Lung (tissue), 12 donors: ENCODE measurements around the gene HMCN2. TPM values are rescaled to one million over a fixed set of nuclear protein-coding genes. Genes with fewer than 3 reads are reported as not detected.

Experiments
- ATAC-seq: fragments of 200-7000 bp; cut with Tn5 transposase; one replicate; pipeline ENCODE4 v1.9.1; 2020; ENCODE audit warnings: moderate number of reproducible peaks; ENCODE audit not compliant: insufficient read depth, low FRiP score
- DNase-seq, 3 donors: peaks; one replicate each; pipeline ENCODE4 v3.0.0-alpha.2; 2013 to 2017
- H3K27ac ChIP-seq, 2 donors: one replicate each; pipeline ENCODE4 v1.5.1; 2013; ENCODE audit warnings: mild to moderate bottlenecking in 2 of 2, moderate library complexity in 2 of 2, control low read depth in 1 of 2, inconsistent platforms in 1 of 2, low read depth in 1 of 2, low read length in 1 of 2
- H3K27me3 ChIP-seq, 3 donors: one replicate each; pipeline ENCODE4 v1.5.1; 2013; ENCODE audit warnings: low read length in 2 of 3; ENCODE audit not compliant: control insufficient read depth in 3 of 3, insufficient read depth in 3 of 3
- H3K36me3 ChIP-seq, 4 donors: one replicate each; pipeline ENCODE4 v1.5.1; 2013; ENCODE audit warnings: low read length in 4 of 4, mild to moderate bottlenecking in 1 of 4, moderate library complexity in 1 of 4; ENCODE audit not compliant: control insufficient read depth in 4 of 4, insufficient read depth in 4 of 4
- H3K4me1 ChIP-seq, 5 donors: one replicate each; pipeline ENCODE4 v1.5.1; 2013; ENCODE audit warnings: low read length in 5 of 5, mild to moderate bottlenecking in 2 of 5, moderate library complexity in 1 of 5; ENCODE audit not compliant: control insufficient read depth in 5 of 5, insufficient read depth in 5 of 5
- H3K4me3 ChIP-seq: one replicate; pipeline ENCODE4 v1.5.1; 2013; ENCODE audit warnings: mild to moderate bottlenecking, control low read depth, moderate library complexity
- H3K9ac ChIP-seq, 2 donors: one replicate each; pipeline ENCODE4 v1.5.1; 2013; ENCODE audit warnings: low read length in 2 of 2, control low read depth in 1 of 2; ENCODE audit not compliant: insufficient read depth in 1 of 2
- H3K9me3 ChIP-seq, 4 donors: one replicate each; pipeline ENCODE4 v1.5.1; 2013; ENCODE audit warnings: low read length in 3 of 4, mild to moderate bottlenecking in 1 of 4, moderate library complexity in 1 of 4; ENCODE audit not compliant: control insufficient read depth in 4 of 4, insufficient read depth in 3 of 4
- WGBS, 2 donors: extraction: QIAGEN DNeasy Blood & Tissue Kit; methylation state at CpG; one replicate each; pipeline ENCODE4 v1.1.7; 2013; 5-methylcytosine and 5-hydroxymethylcytosine counted together
- polyA plus RNA-seq, 2 donors: library from polyadenylated mRNA; stranded (reverse); fragments of 200-250 nt; gene quantifications; one replicate each; pipeline ENCODE4 v1.2.1, GENCODE V29; 2013
- total RNA-seq, 2 donors: library from RNA; depleted of rRNA in 1 of 2; stranded (reverse); fragments of >200 nt in 1 of 2; gene quantifications; one replicate each; pipeline ENCODE4 v1.2.1, GENCODE V29; 2014 to 2021
- TF ChIP-seq, protein P1 (sequence below): IDR thresholded peaks from 2 replicates; pipeline ENCODE4 v1.5.1; 2012; ENCODE audit warnings: mild to moderate bottlenecking; ENCODE audit errors: control extremely low read depth, extremely low read depth
- donor health status: control.
- donor health status: control.
- donor health status: Bipolar disorder and iron deficiency.
- donor health status: healthy.
- donor health status: DM: yes; HTN: yes; CAD: no.

Gene HMCN2
- total and polyA plus RNA-seq, 4 donors, result 2.1 to 5.2 (median 3.7) TPM

DNA sequence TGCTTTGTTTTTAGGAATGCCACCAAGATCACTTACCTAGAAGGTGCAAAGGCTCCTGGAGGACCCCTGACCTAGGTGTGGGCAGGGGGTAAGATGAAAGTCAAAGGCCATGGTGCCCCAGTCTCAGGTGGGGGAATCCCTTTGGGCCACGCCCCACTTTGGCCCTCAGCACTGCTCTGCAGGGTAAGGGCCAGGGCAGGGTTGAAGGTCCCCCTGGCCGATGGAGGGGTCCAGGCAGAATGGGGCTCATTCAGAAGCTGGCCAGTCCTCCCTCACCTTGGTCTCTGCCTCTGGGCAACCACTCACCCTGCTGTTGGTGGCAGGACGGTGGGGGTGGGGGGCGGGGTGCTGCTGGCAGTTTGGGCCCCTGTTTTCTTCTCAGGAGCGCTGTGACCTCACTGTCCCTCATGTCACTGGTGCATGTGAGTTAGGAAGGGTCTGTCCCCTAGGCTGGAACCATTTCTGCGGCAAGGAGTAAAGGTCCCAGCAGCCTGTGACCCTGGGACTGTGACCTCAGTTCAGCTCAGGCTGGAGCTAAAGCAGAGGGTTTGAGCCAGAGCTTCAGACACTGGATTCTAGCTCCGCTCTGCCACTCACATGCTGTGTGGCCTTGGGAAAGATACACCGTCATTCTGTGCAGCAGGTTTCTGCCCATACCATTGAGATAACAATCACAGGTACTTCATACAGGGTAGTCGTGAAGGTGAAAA lies 177.3 kb downstream of the HMCN2 start:
- TF ChIP-seq, protein P1, sequence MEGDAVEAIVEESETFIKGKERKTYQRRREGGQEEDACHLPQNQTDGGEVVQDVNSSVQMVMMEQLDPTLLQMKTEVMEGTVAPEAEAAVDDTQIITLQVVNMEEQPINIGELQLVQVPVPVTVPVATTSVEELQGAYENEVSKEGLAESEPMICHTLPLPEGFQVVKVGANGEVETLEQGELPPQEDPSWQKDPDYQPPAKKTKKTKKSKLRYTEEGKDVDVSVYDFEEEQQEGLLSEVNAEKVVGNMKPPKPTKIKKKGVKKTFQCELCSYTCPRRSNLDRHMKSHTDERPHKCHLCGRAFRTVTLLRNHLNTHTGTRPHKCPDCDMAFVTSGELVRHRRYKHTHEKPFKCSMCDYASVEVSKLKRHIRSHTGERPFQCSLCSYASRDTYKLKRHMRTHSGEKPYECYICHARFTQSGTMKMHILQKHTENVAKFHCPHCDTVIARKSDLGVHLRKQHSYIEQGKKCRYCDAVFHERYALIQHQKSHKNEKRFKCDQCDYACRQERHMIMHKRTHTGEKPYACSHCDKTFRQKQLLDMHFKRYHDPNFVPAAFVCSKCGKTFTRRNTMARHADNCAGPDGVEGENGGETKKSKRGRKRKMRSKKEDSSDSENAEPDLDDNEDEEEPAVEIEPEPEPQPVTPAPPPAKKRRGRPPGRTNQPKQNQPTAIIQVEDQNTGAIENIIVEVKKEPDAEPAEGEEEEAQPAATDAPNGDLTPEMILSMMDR, result no peak
- no peak for ATAC-seq
- WGBS, 2 donors, result 92 to 93% methylated on average over 9 of the region's 9 CpGs
- H3K4me1 ChIP-seq, result peaks cover 3 to 29% (median 13%) of the 10 kb centered on the region in 5 donors
- no peaks in the 10 kb centered on the region for H3K36me3 ChIP-seq
- no peak for DNase-seq
- no peak overlapping the region for H3K9ac ChIP-seq
- no peaks in the 10 kb centered on the region for H3K27me3 ChIP-seq
- no peak overlapping the region for H3K4me3 ChIP-seq
- no peak overlapping the region for H3K27ac ChIP-seq
- H3K9me3 ChIP-seq, result peaks cover 0 to 4% (median 2%) of the 10 kb centered on the region in 4 donors

DNA sequence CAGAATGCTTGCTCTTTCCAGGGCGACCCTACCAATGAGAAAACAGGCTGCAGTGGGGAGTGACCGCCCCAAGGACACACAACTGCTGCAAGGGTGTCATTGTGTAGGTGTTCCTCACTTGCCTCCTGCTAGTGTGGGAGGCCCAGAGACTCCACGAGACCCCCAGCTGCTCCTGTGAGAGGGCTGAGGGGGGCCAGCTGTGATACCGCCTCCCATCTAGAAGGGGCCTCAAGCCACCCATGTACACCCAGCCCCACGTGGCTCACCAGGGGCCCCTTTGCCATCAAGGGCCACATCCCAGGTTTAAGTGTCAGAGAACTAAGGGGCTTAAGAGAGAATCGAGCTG lies 177.9 kb downstream of the HMCN2 start:
- H3K36me3 ChIP-seq, result no peaks in the 10 kb centered on the region
- ATAC-seq, result no peak
- WGBS, 2 donors, result 81 to 94% methylated on average over 6 of the region's 6 CpGs

DNA sequence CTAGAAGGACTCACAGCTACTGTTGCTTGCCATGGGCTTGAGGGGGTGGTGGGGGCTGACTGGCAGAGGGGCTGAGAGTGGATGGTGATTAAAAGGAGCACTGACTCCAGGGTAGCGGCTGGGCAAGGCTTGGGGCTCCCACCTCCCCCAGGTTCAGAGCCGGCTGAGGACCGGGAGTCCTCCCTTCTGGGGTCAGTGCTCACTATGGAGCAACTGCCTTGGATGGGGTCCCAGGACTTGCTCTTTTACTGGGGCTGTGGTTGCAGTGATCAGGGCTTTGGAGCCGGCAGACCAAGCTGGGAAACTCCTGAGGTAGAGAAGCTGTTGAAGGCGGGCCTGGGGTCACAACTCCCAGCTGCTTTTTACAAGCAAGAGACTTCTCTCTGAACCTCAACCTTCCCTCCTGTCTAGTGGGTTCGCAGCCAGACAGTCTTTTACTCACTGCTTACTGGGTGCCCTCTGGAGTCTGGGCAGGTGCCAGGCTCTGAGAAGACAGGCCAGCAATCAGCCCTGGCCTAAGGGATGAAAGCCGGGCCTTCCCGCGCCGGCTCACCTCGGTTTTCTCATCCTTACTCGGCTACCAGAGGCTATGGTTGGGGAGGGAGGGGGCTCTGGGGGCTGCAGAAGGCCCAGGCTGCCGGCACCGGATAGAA lies 178.4 kb downstream of the HMCN2 start:
- H3K9ac ChIP-seq, result no peak overlapping the region
- no peaks in the 10 kb centered on the region for H3K27me3 ChIP-seq
- no peak overlapping the region for H3K27ac ChIP-seq
- H3K4me3 ChIP-seq, result no peak overlapping the region
- H3K9me3 ChIP-seq, result peaks cover 0 to 4% (median 2%) of the 10 kb centered on the region in 4 donors
- no peaks in the 10 kb centered on the region for H3K36me3 ChIP-seq
- peaks cover 3 to 33% (median 13%) of the 10 kb centered on the region in 5 donors for H3K4me1 ChIP-seq
- WGBS, 2 donors, result 46 to 52% methylated on average over 14 of the region's 14 CpGs
- DNase-seq, result no peak
- ATAC-seq, result no peak
- TF ChIP-seq, protein P1, result no peak

More for the DNA sequence above, 177.9 kb downstream of the HMCN2 start:
- TF ChIP-seq, protein P1, result no peak
- Histone ChIP-seq H3K4me1 (peaks cover 3 to 33% (median 13%) of the 10 kb centered on the region in 5 donors), H3K4me3 (no peak overlapping the region), H3K27ac (no peak overlapping the region), H3K9ac (no peak overlapping the region), H3K9me3 (peaks cover 0 to 4% (median 2%) of the 10 kb centered on the region in 4 donors), H3K27me3 (no peaks in the 10 kb centered on the region)
- no peak for DNase-seq
